Stimulated activated CD4-positive, alpha-beta T cell treated with anti-CD3 and anti-CD28 coated beads, Interleukin-15, amount 100 ng/mL, for 24 hours (primary cell): Measurements from ENCODE around the gene TRPV3.
"Not testable (repeated sequence)": the region's sequence is repeated elsewhere in the genome, so short reads cannot be mapped to it uniquely, and the experiment has no call there.

Source experiments
- DNase-seq: peaks from one replicate; pipeline ENCODE4 v3.0.0-alpha.2; 2020

Gene TRPV3

GRCh38 chr17:3573246-3574100 lies 15.9 kb upstream of the TRPV3 start:
- DNase-seq: no peak

GRCh38 chr17:3572231-3572630 lies 14.6 kb upstream of the TRPV3 start:
- DNase-seq: no peak

GRCh38 chr17:3571043-3571900 lies 13.7 kb upstream of the TRPV3 start:
- no peak for DNase-seq

GRCh38 chr17:3569534-3570137 lies 12.0 kb upstream of the TRPV3 start:
- DNase-seq: no peak

- no peak for DNase-seq
Measured at GRCh38 chr17:3566551-3566950, 8.9 kb upstream of the TRPV3 start.

GRCh38 chr17:3565143-3565542 lies 7.5 kb upstream of the TRPV3 start:
- DNase-seq: no peak

GRCh38 chr17:3564241-3564640 lies 6.6 kb upstream of the TRPV3 start:
- not testable (repeated sequence) for DNase-seq

- no peak for DNase-seq
Measured at GRCh38 chr17:3559270-3559645, 1.6 kb upstream of the TRPV3 start.

- peak; percentile 69 for DNase-seq
Measured at GRCh38 chr17:3558603-3559269, 1.1 kb upstream of the TRPV3 start.

- no peak for DNase-seq
Measured at GRCh38 chr17:3556916-3557767, 470 bp downstream of the TRPV3 start.

- DNase-seq: no peak
Measured at GRCh38 chr17:3556239-3556915, 1.2 kb downstream of the TRPV3 start.

GRCh38 chr17:3555189-3555796 lies 2.3 kb downstream of the TRPV3 start:
- DNase-seq: no peak

- DNase-seq: no peak
Measured at GRCh38 chr17:3554440-3554839, 3.2 kb downstream of the TRPV3 start.

GRCh38 chr17:3553419-3554401 lies 3.9 kb downstream of the TRPV3 start:
- DNase-seq: no peak

GRCh38 chr17:3552916-3553315 lies 4.7 kb downstream of the TRPV3 start:
- no peak for DNase-seq

GRCh38 chr17:3551189-3551588 lies 6.4 kb downstream of the TRPV3 start:
- DNase-seq: no peak

GRCh38 chr17:3549610-3550162 lies 7.9 kb downstream of the TRPV3 start:
- no peak for DNase-seq

- no peak for DNase-seq
Measured at GRCh38 chr17:3547628-3548027, 10.0 kb downstream of the TRPV3 start.

GRCh38 chr17:3546997-3547396 lies 10.6 kb downstream of the TRPV3 start:
- DNase-seq: no peak
